Panc1 (cell line): ENCODE results near the gene MNT. TPM values are rescaled to one million over a fixed set of nuclear protein-coding genes. Genes with fewer than 3 reads are reported as not detected.

Source experiments
- ATAC-seq: fragments of 200-7000 bp; cut with Tn5 transposase; 2 replicates; pipeline ENCODE4 v1.9.1; 2020; ENCODE audit warnings: mild to moderate bottlenecking, moderate library complexity
- BruUV-seq: library from RNA; stranded (reverse); fragments of 400-500 nt; replicated peaks from 2 replicates; lab custom pipeline; 2021; lab: Mats Ljungman, UMichigan
- CTCF ChIA-PET: fragments of 300-600 bp; sonication (Branson Sonifier 250); formaldehyde crosslinking; loops from one replicate; lab custom pipeline; 2022; ENCODE audit warnings: antibody characterized with exemption; lab: Charles Lee
- POLR2A ChIA-PET: fragments of 300-600 bp; sonication (Branson Sonifier 250); formaldehyde crosslinking; loops from one replicate; lab custom pipeline; 2022; ENCODE audit warnings: antibody characterized with exemption; lab: Charles Lee
- DNase-seq: peaks from one replicate; pipeline ENCODE4 v3.0.0-alpha.2; 2010; ENCODE audit warnings: low read depth, low spot score
- H3K27ac ChIP-seq: 2 replicates; pipeline ENCODE4 v1.5.1; 2011; ENCODE audit warnings: mild to moderate bottlenecking, low read length, inconsistent platforms
- H3K27me3 ChIP-seq: fragments of 200-500 bp; sonication (Bioruptor generic); 2 replicates; pipeline ENCODE4 v1.6.0; 2014; ENCODE audit warnings: low read length, inconsistent platforms; ENCODE audit not compliant: control insufficient read depth, insufficient read depth
- H3K36me3 ChIP-seq: fragments of 200-500 bp; sonication (Bioruptor generic); 2 replicates; pipeline ENCODE4 v1.5.1; 2014; ENCODE audit warnings: inconsistent platforms, mild to moderate bottlenecking, low read length, moderate library complexity; ENCODE audit not compliant: control insufficient read depth, insufficient read depth
- H3K4me1 ChIP-seq: 2 replicates; pipeline ENCODE4 v1.5.1; 2011; ENCODE audit warnings: inconsistent platforms, mild to moderate bottlenecking, low read length, moderate library complexity; ENCODE audit not compliant: control insufficient read depth, insufficient read depth
- H3K4me3 ChIP-seq, 2 experiments: 2 replicates each; pipeline ENCODE4 v1.5.1; 2011 to 2012; ENCODE audit warnings: low read depth in 2 of 2, low read length in 2 of 2, mild to moderate bottlenecking in 2 of 2, inconsistent platforms in 1 of 2, moderate library complexity in 1 of 2
- H3K9me3 ChIP-seq: fragments of 200-500 bp; sonication (Bioruptor generic); 2 replicates; pipeline ENCODE4 v1.5.1; 2014; ENCODE audit warnings: low read depth, mild to moderate bottlenecking, inconsistent platforms, low read length, moderate library complexity; ENCODE audit not compliant: control insufficient read depth, insufficient read depth
- CTCF ChIP-seq: fragments of 450-650 bp; IDR thresholded peaks from 2 replicates; pipeline ENCODE4 v1.5.1; 2017; ENCODE audit warnings: mild to moderate bottlenecking
- POLR2AphosphoS5 ChIP-seq: IDR thresholded peaks from 2 replicates; pipeline ENCODE4 v1.6.1; 2012; ENCODE audit warnings: mild to moderate bottlenecking, low read depth, low read length, moderate library complexity
- REST ChIP-seq, 2 experiments: IDR thresholded peaks; 2 replicates each; pipeline ENCODE4 v1.6.1; 2011 to 2012; ENCODE audit warnings: low read depth in 2 of 2, control low read depth in 1 of 2, low read length in 1 of 2, mild to moderate bottlenecking in 1 of 2, moderate library complexity in 1 of 2; ENCODE audit not compliant: insufficient read depth in 1 of 2
- SIN3A ChIP-seq: IDR thresholded peaks from 2 replicates; pipeline ENCODE4 v1.6.1; 2012; ENCODE audit warnings: low read depth, mild to moderate bottlenecking, low read length, moderate library complexity, borderline replicate concordance; ENCODE audit not compliant: insufficient read depth
- TCF7L2 ChIP-seq: IDR thresholded peaks from 2 replicates; pipeline ENCODE4 v1.6.1; 2011; ENCODE audit warnings: mild to moderate bottlenecking, low read depth, low read length, inconsistent platforms
- in situ Hi-C: cut with HindIII; loops from 2 replicates; pipeline ENCODE4 v1.10.0; 2016; ENCODE audit warnings: low sequenced_read_pairs, low pct_unique_long_range_greater_than_20kb
- intact Hi-C: fragments of 100-400 bp; cut with micrococcal nuclease; formaldehyde crosslinking; loops from one replicate; pipeline ENCODE4 v1.10.0; 2022; ENCODE audit not compliant: unreplicated experiment
- total RNA-seq: library from RNA; stranded (reverse); gene quantifications from one replicate; pipeline ENCODE4 v1.2.1, GENCODE V29; 2021; ENCODE audit not compliant: unreplicated experiment

MNT gene
- total RNA-seq, 1 experiment from 2014 or later: 31.8 TPM

- H3K27ac ChIP-seq: no peak overlapping the region
- no peak for TF ChIP-seq TCF7L2
- no peak for TF ChIP-seq POLR2AphosphoS5
- no peak for TF ChIP-seq SIN3A
- TF ChIP-seq CTCF: no peak
- TF ChIP-seq REST (IDR thresholded peaks at IDR 0.05; ENCODE audit: insufficient read depth in 1 of 2, low read depth in 2 of 2, low read length in 1 of 2): no peak
- in situ Hi-C loops (no loop called here), intact Hi-C loops (no loop called here)
- no TSS peak for BruUV-seq
- peaks cover 19% of the 10 kb centered on the region for H3K4me1 ChIP-seq
- no peaks in the 10 kb centered on the region for H3K9me3 ChIP-seq
- no peaks in the 10 kb centered on the region for H3K36me3 ChIP-seq
- POLR2A ChIA-PET: interaction anchor here (0.6 kb wide), 1 partner anchor 122 kb away, joined by 3 read pairs; no protein-coding TSS in a partner anchor
- no peaks in the 10 kb centered on the region for H3K27me3 ChIP-seq
- ATAC-seq: no peak
- no peak for DNase-seq
- CTCF ChIA-PET: no interaction called here
- no peak overlapping the region for H3K4me3 ChIP-seq
These were observed 12.2 kb downstream of the MNT start for GRCh38 chr17:2388683-2389055.

- Histone ChIP-seq H3K4me1 (peaks cover 21% of the 10 kb centered on the region), H3K9me3 (no peaks in the 10 kb centered on the region), H3K27ac (no peak overlapping the region), H3K27me3 (no peaks in the 10 kb centered on the region), H3K36me3 (no peaks in the 10 kb centered on the region), H3K4me3 (no peak overlapping the region)
- in situ Hi-C loops (no loop called here), intact Hi-C loops (no loop called here)
- ATAC-seq: no peak
- CTCF ChIA-PET: no interaction called here
- BruUV-seq: no TSS peak
- POLR2A ChIA-PET: interaction anchor here (0.6 kb wide), 1 partner anchor 122 kb away, joined by 3 read pairs; no protein-coding TSS in a partner anchor
- TF ChIP-seq TCF7L2 (no peak), CTCF (no peak), SIN3A (no peak), POLR2AphosphoS5 (no peak), REST (IDR thresholded peaks at IDR 0.05; ENCODE audit: insufficient read depth in 1 of 2, low read depth in 2 of 2, low read length in 1 of 2) (no peak)
- no peak for DNase-seq
These were observed 12.7 kb downstream of the MNT start for GRCh38 chr17:2388020-2388682.
